Panc1 (cell line): Measurements from ENCODE around the gene RAPGEFL1. TPM values are rescaled to one million over a fixed set of nuclear protein-coding genes. Genes with fewer than 3 reads are reported as not detected.
A peak's percentile ranks its signal among the peaks of the same experiment; 100 is the strongest.

Source experiments
- ATAC-seq: fragments of 200-7000 bp; cut with Tn5 transposase; 2 replicates; pipeline ENCODE4 v1.9.1; 2020; ENCODE audit warnings: mild to moderate bottlenecking, moderate library complexity
- BruUV-seq: library from RNA; stranded (reverse); fragments of 400-500 nt; replicated peaks from 2 replicates; lab custom pipeline; 2021; lab: Mats Ljungman, UMichigan
- CTCF ChIA-PET: fragments of 300-600 bp; sonication (Branson Sonifier 250); formaldehyde crosslinking; loops from one replicate; lab custom pipeline; 2022; ENCODE audit warnings: antibody characterized with exemption; lab: Charles Lee
- POLR2A ChIA-PET: fragments of 300-600 bp; sonication (Branson Sonifier 250); formaldehyde crosslinking; loops from one replicate; lab custom pipeline; 2022; ENCODE audit warnings: antibody characterized with exemption; lab: Charles Lee
- DNase-seq: peaks from one replicate; pipeline ENCODE4 v3.0.0-alpha.2; 2010; ENCODE audit warnings: low read depth, low spot score
- H3K27ac ChIP-seq: 2 replicates; pipeline ENCODE4 v1.5.1; 2011; ENCODE audit warnings: mild to moderate bottlenecking, low read length, inconsistent platforms
- H3K27me3 ChIP-seq: fragments of 200-500 bp; sonication (Bioruptor generic); 2 replicates; pipeline ENCODE4 v1.6.0; 2014; ENCODE audit warnings: low read length, inconsistent platforms; ENCODE audit not compliant: control insufficient read depth, insufficient read depth
- H3K36me3 ChIP-seq: fragments of 200-500 bp; sonication (Bioruptor generic); 2 replicates; pipeline ENCODE4 v1.5.1; 2014; ENCODE audit warnings: inconsistent platforms, mild to moderate bottlenecking, low read length, moderate library complexity; ENCODE audit not compliant: control insufficient read depth, insufficient read depth
- H3K4me1 ChIP-seq: 2 replicates; pipeline ENCODE4 v1.5.1; 2011; ENCODE audit warnings: inconsistent platforms, mild to moderate bottlenecking, low read length, moderate library complexity; ENCODE audit not compliant: control insufficient read depth, insufficient read depth
- H3K4me3 ChIP-seq, 2 experiments: 2 replicates each; pipeline ENCODE4 v1.5.1; 2011 to 2012; ENCODE audit warnings: low read depth in 2 of 2, low read length in 2 of 2, mild to moderate bottlenecking in 2 of 2, inconsistent platforms in 1 of 2, moderate library complexity in 1 of 2
- H3K9me3 ChIP-seq: fragments of 200-500 bp; sonication (Bioruptor generic); 2 replicates; pipeline ENCODE4 v1.5.1; 2014; ENCODE audit warnings: low read depth, mild to moderate bottlenecking, inconsistent platforms, low read length, moderate library complexity; ENCODE audit not compliant: control insufficient read depth, insufficient read depth
- CTCF ChIP-seq: fragments of 450-650 bp; IDR thresholded peaks from 2 replicates; pipeline ENCODE4 v1.5.1; 2017; ENCODE audit warnings: mild to moderate bottlenecking
- POLR2AphosphoS5 ChIP-seq: IDR thresholded peaks from 2 replicates; pipeline ENCODE4 v1.6.1; 2012; ENCODE audit warnings: mild to moderate bottlenecking, low read depth, low read length, moderate library complexity
- REST ChIP-seq, 2 experiments: IDR thresholded peaks; 2 replicates each; pipeline ENCODE4 v1.6.1; 2011 to 2012; ENCODE audit warnings: low read depth in 2 of 2, control low read depth in 1 of 2, low read length in 1 of 2, mild to moderate bottlenecking in 1 of 2, moderate library complexity in 1 of 2; ENCODE audit not compliant: insufficient read depth in 1 of 2
- SIN3A ChIP-seq: IDR thresholded peaks from 2 replicates; pipeline ENCODE4 v1.6.1; 2012; ENCODE audit warnings: low read depth, mild to moderate bottlenecking, low read length, moderate library complexity, borderline replicate concordance; ENCODE audit not compliant: insufficient read depth
- TCF7L2 ChIP-seq: IDR thresholded peaks from 2 replicates; pipeline ENCODE4 v1.6.1; 2011; ENCODE audit warnings: mild to moderate bottlenecking, low read depth, low read length, inconsistent platforms
- in situ Hi-C: cut with HindIII; loops from 2 replicates; pipeline ENCODE4 v1.10.0; 2016; ENCODE audit warnings: low sequenced_read_pairs, low pct_unique_long_range_greater_than_20kb
- intact Hi-C: fragments of 100-400 bp; cut with micrococcal nuclease; formaldehyde crosslinking; loops from one replicate; pipeline ENCODE4 v1.10.0; 2022; ENCODE audit not compliant: unreplicated experiment
- total RNA-seq: library from RNA; stranded (reverse); gene quantifications from one replicate; pipeline ENCODE4 v1.2.1, GENCODE V29; 2021; ENCODE audit not compliant: unreplicated experiment

Gene RAPGEFL1
- total RNA-seq, 1 experiment from 2014 or later, result 6.5 TPM

DNA sequence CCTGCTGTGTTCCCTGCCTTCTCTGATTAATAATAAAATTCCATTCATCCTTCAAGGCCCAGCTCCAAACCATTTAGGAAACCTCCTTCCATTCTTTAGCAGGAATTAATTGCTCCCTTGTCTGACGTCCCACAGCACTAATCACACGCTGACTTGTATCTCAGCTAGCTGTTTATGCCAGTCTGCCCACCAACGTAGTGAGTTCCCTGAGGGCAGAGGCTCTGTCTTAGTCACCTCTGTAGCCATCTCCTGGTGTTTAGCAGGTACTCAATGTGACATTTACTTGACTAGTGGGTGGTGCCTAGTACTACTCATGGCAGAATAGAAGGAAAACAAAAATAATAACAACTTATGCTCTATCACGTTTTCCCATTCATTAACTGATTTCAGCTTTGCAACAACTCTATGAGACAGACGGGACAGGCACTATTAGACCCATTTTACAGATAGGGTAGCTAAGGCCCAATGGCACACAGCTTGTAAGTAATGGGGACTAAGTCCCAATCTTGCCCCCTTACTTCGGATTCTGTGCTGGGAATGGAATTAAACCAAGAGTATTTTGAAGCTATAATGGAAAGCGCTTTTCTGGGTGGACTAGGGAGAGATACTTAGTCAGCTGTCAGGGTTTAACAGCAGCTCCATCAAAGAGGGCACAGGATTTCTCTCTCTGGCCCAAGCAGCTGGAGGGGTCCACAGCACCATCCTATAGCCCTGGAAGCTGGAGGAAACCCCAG is 40.9 kb downstream of the RAPGEFL1 start:
- no peaks in the 10 kb centered on the region for H3K4me1 ChIP-seq
- no peak for ATAC-seq

More for the DNA sequence above, 40.9 kb downstream of the RAPGEFL1 start:
- Histone ChIP-seq H3K9me3 (no peaks in the 10 kb centered on the region), H3K27me3 (no peaks in the 10 kb centered on the region), H3K36me3 (no peaks in the 10 kb centered on the region), H3K27ac (peak overlapping the region; percentile 88), H3K4me3 (peak overlapping the region; percentile 68 to 70)
- no peak for DNase-seq
- POLR2A ChIA-PET, result interaction anchor here (0.6 to 0.7 kb wide), 2 partner anchors 12 to 111 kb away, joined by 3 to 7 read pairs; no protein-coding TSS in a partner anchor
- in situ Hi-C loops, result no loop called here
- intact Hi-C loops, result no loop called here
- BruUV-seq, result no TSS peak
- CTCF ChIA-PET, result interaction anchor here (0.7 to 1.8 kb wide), 6 partner anchors 13 to 106 kb away, joined by 3 to 8 read pairs (median 4); no protein-coding TSS in a partner anchor
- TF ChIP-seq REST (IDR thresholded peaks at IDR 0.05; ENCODE audit: insufficient read depth in 1 of 2, low read depth in 2 of 2, low read length in 1 of 2), result no peak
- no peak for TF ChIP-seq CTCF
- no peak for TF ChIP-seq POLR2AphosphoS5
- TF ChIP-seq SIN3A, result no peak
- no peak for TF ChIP-seq TCF7L2
